K562 (cell line): ENCODE measurements around the gene HNRNPH1. TPM values are rescaled to one million over a fixed set of nuclear protein-coding genes. Genes with fewer than 3 reads are reported as not detected.

Experiments used
- ARID3A ChIP-seq: IDR thresholded peaks from 2 replicates; pipeline ENCODE4 v1.6.1; 2012; ENCODE audit warnings: low read depth, low read length, improper control_type of control experiment, borderline replicate concordance
- ARNT ChIP-seq, 2 experiments: fragments of 450-650 bp; IDR thresholded peaks; 2 replicates each; pipeline ENCODE4 v1.6.1; 2016; ENCODE audit warnings: mild to moderate bottlenecking in 1 of 2
- ASH1L ChIP-seq: fragments of 450-650 bp; IDR thresholded peaks from 2 replicates; pipeline ENCODE4 v1.6.1; 2018; ENCODE audit warnings: borderline replicate concordance, mild to moderate bottlenecking, low read depth; ENCODE audit not compliant: partially characterized antibody
- ATF2 ChIP-seq: sonication (generic); formaldehyde crosslinking; IDR thresholded peaks from 2 replicates; pipeline ENCODE4 v1.8.1; 2022; ENCODE audit warnings: missing genetic modification reagents
- CCNT2 ChIP-seq: IDR thresholded peaks from 2 replicates; pipeline ENCODE4 v1.6.1; 2011; ENCODE audit warnings: borderline replicate concordance, low read depth, mild to moderate bottlenecking, moderate library complexity, mixed read lengths, low read length; ENCODE audit not compliant: insufficient read length; ENCODE audit errors: extremely low read depth
- FOXA1 ChIP-seq: fragments of 450-650 bp; IDR thresholded peaks from 2 replicates; pipeline ENCODE4 v1.6.1; 2016; ENCODE audit warnings: mild to moderate bottlenecking, borderline replicate concordance
- FOXO4 ChIP-seq: fragments of 450-650 bp; formaldehyde crosslinking; IDR thresholded peaks from 2 replicates; pipeline ENCODE4 v1.4.0; 2020; ENCODE audit warnings: mild to moderate bottlenecking, moderate library complexity
- GABPA ChIP-seq: fragments of 200-800 bp; sonication (Bioruptor generic); conservative IDR thresholded peaks from 2 replicates; pipeline ENCODE4 v1.6.1; 2016; ENCODE audit warnings: low read depth, missing genetic modification characterization, missing compliant biosample characterization
- HDAC2 ChIP-seq: fragments of 450-650 bp; IDR thresholded peaks from 2 replicates; pipeline ENCODE4 v1.6.1; 2016; ENCODE audit warnings: mild to moderate bottlenecking
- IRF9 ChIP-seq: fragments of 450-650 bp; IDR thresholded peaks from 2 replicates; pipeline ENCODE4 v1.6.1; 2016; ENCODE audit warnings: missing biosample characterization, missing genetic modification characterization
- KDM2B ChIP-seq: fragments of 250-450 bp; sonication (Bioruptor Pico); IDR thresholded peaks from 2 replicates; pipeline ENCODE4 v1.8.0; 2021; ENCODE audit warnings: mild to moderate bottlenecking, moderate library complexity
- MBD1 ChIP-seq: fragments of 250-450 bp; sonication (Bioruptor Pico); IDR thresholded peaks from 2 replicates; pipeline ENCODE4 v1.8.0; 2022; ENCODE audit warnings: inconsistent platforms
- MEIS2 ChIP-seq: fragments of 450-650 bp; IDR thresholded peaks from 2 replicates; pipeline ENCODE4 v1.6.1; 2014; ENCODE audit warnings: mild to moderate bottlenecking; ENCODE audit not compliant: partially characterized antibody
- NR1H2 ChIP-seq: sonication (generic); formaldehyde crosslinking; IDR thresholded peaks from 2 replicates; pipeline ENCODE4 v1.4.0; 2020; ENCODE audit warnings: mild to moderate bottlenecking, missing genetic modification reagents
- SAFB ChIP-seq: fragments of 200-400 bp; formaldehyde crosslinking; IDR thresholded peaks from 2 replicates; pipeline ENCODE4 v1.6.1; 2017; ENCODE audit warnings: low read depth, low read length, borderline replicate concordance
- SMAD4 ChIP-seq: fragments of 250-450 bp; sonication (Bioruptor Pico); conservative IDR thresholded peaks from 2 replicates; pipeline ENCODE4 v1.8.0; 2021; ENCODE audit warnings: inconsistent platforms, mild to moderate bottlenecking, moderate library complexity
- SP2 ChIP-seq: IDR thresholded peaks from 2 replicates; pipeline ENCODE4 v1.6.1; 2011; ENCODE audit warnings: mild to moderate bottlenecking, low read depth, low read length, moderate library complexity; ENCODE audit not compliant: poor library complexity, severe bottlenecking; ENCODE audit errors: extremely low read depth
- THRAP3 ChIP-seq: fragments of 450-650 bp; IDR thresholded peaks from 2 replicates; pipeline ENCODE4 v1.6.1; 2016; ENCODE audit warnings: mild to moderate bottlenecking, inconsistent platforms, borderline replicate concordance
- ZSCAN29 ChIP-seq: fragments of 450-650 bp; IDR thresholded peaks from 2 replicates; pipeline ENCODE4 v1.6.1; 2017
- ZSCAN32 ChIP-seq: fragments of 450-650 bp; formaldehyde crosslinking; IDR thresholded peaks from 2 replicates; pipeline ENCODE4 v1.4.0; 2020; ENCODE audit warnings: mild to moderate bottlenecking, moderate library complexity
- polyA plus RNA-seq, 8 experiments: library from polyadenylated mRNA; depleted of rRNA in 4 of 8; stranded (reverse) in 5 of 8; unstranded in 3 of 8; fragments of >200 nt; fragmentation: Nextera tagmentation in 2 of 8; fragmentation: Illumina TruSeq in 1 of 8; extraction: Ambion mirVana in 2 of 8; extraction: Trizol in 1 of 8; gene quantifications; 2 replicates each; pipeline versions ENCODE4 v1.2.1 to v1.2.3, GENCODE V29; 2011 to 2014; ENCODE audit warnings: inconsistent platforms in 1 of 8, missing spikeins in 1 of 8
- total RNA-seq, 7 experiments: library from RNA; depleted of rRNA in 6 of 7; stranded (reverse); fragments of >200 nt in 6 of 7; fragmentation: Illumina TruSeq in 2 of 7; extraction: Trizol in 2 of 7; gene quantifications; 2 replicates each; pipeline versions ENCODE4 v1.2.1 to v1.2.3, GENCODE V29; 2011 to 2021; ENCODE audit warnings: low replicate concordance in 1 of 7

Gene HNRNPH1
- total and polyA plus RNA-seq, 9 of the 15 experiments (the other 6 are each of a cell fraction or from before 2014, with no cell fraction given), result 103 to 656 (median 561) TPM

GRCh38 chr5:179623003-179623905 lies at the start of gene HNRNPH1 (continued):
- no peak for TF ChIP-seq FOXA1
- peak; percentile 35; the same call in 1 of the 2 replicates for TF ChIP-seq SMAD4 (CRISPR knock-in tag)
- TF ChIP-seq ARNT (IDR thresholded peaks at IDR 0.05), result no peak
- peak; percentile 47; the same call in 1 of the 2 replicates for TF ChIP-seq NR1H2 (CRISPR knock-in tag)
- no peak for TF ChIP-seq SP2
- no peak for TF ChIP-seq ASH1L
- no peak for TF ChIP-seq THRAP3
- TF ChIP-seq ZSCAN32 (CRISPR knock-in tag), result peak; percentile 38; the same call in 1 of the 2 replicates
- TF ChIP-seq FOXO4 (CRISPR knock-in tag), result no peak
- no peak for TF ChIP-seq ATF2 (CRISPR knock-in tag)
- TF ChIP-seq MBD1 (CRISPR knock-in tag), result no peak
- TF ChIP-seq ZSCAN29, result no peak
- peak; percentile 42; the same call in 1 of the 2 replicates for TF ChIP-seq HDAC2
- TF ChIP-seq CCNT2, result peak; percentile 75
- peak; percentile 99 for TF ChIP-seq MEIS2
- TF ChIP-seq SAFB, result peak; percentile 60; the same call in 1 of the 2 replicates
- TF ChIP-seq GABPA (tag), result peak; percentile 67
- TF ChIP-seq ARID3A, result no peak
- TF ChIP-seq IRF9 (tag), result no peak
- 0 out of 2 replicates have a peak, but pooled peaks have one; percentile 59 for TF ChIP-seq KDM2B (CRISPR knock-in tag)
